HepG2 (cell line): ENCODE measurements around the gene SLAMF8. TPM values are rescaled to one million over a fixed set of nuclear protein-coding genes. Genes with fewer than 3 reads are reported as not detected.

Experiments
- ATAC-seq: fragments of 200-7000 bp; cut with Tn5 transposase; 3 replicates; pipeline ENCODE4 v1.9.1; 2020; ENCODE audit warnings: mild to moderate bottlenecking, moderate library complexity
- BruUV-seq: library from RNA; stranded (reverse); fragments of 400-500 nt; replicated peaks from 2 replicates; lab custom pipeline; 2021; lab: Mats Ljungman, UMichigan
- CTCF ChIA-PET: fragments of 300-600 bp; formaldehyde crosslinking; extraction: SDS; loops from one replicate; lab custom pipeline; 2021; ENCODE audit warnings: low total read pairs, inconsistent platforms, low intra/inter-chr PET ratio; lab: Yijun Ruan, JAX
- POLR2A ChIA-PET: fragments of 350-600 bp; sonication (Branson Sonifier 250); formaldehyde crosslinking; loops from one replicate; lab custom pipeline; 2020; ENCODE audit warnings: antibody characterized with exemption, inconsistent platforms; lab: Yijun Ruan, JAX
- DNase-seq: peaks from one replicate; pipeline ENCODE4 v3.0.0-alpha.2; 2015; ENCODE audit warnings: low spot score
- FAIRE-seq: peaks from 3 replicates; lab custom pipeline; 2011; peaks lifted over from hg19 to GRCh38; lab: Jason Lieb, UNC
- H2AFZ ChIP-seq: one replicate; pipeline ENCODE4 v1.6.1; 2011; ENCODE audit warnings: low read length, inconsistent platforms
- H3K27ac ChIP-seq: fragments of 300-600 bp; 3 replicates; pipeline ENCODE4 v1.8.0; 2011; ENCODE audit warnings: mixed run types, mild to moderate bottlenecking, mixed read lengths, low read length, inconsistent platforms; ENCODE audit not compliant: insufficient read depth; ENCODE audit errors: extremely low read length
- H3K27me3 ChIP-seq, 2 experiments: fragments of 200-600 bp in 1 of 2; 2 replicates in 1 of 2; 3 replicates in 1 of 2; pipeline versions ENCODE4 v1.6.0 to v1.8.0; 2011; ENCODE audit warnings: low read length in 2 of 2, mild to moderate bottlenecking in 2 of 2, moderate library complexity in 2 of 2, inconsistent platforms in 1 of 2; ENCODE audit not compliant: insufficient read depth in 2 of 2, control insufficient read depth in 1 of 2
- H3K36me3 ChIP-seq, 2 experiments: fragments of 200-600 bp in 1 of 2; replicated peaks in 1 of 2; 2 replicates in 1 of 2; 3 replicates in 1 of 2; pipeline versions ENCODE4 v1.5.1 to v1.8.0; 2011; ENCODE audit warnings: low read length in 2 of 2, inconsistent platforms in 1 of 2; ENCODE audit not compliant: insufficient read depth in 2 of 2, control insufficient read depth in 1 of 2
- H3K4me1 ChIP-seq: 2 replicates; pipeline ENCODE4 v1.5.1; 2012; ENCODE audit warnings: low read length, inconsistent platforms; ENCODE audit not compliant: insufficient read depth
- H3K4me2 ChIP-seq: 2 replicates; pipeline ENCODE4 v1.6.0; 2011; ENCODE audit warnings: low read depth, low read length, inconsistent platforms
- H3K4me3 ChIP-seq, 3 experiments: fragments of 200-600 bp in 1 of 3; sonication (generic), shearing (Covaris generic) in 1 of 3; replicated peaks in 1 of 3; 2 replicates each; pipeline ENCODE4 v1.5.1; 2011 to 2016; ENCODE audit warnings: low read length in 3 of 3, inconsistent platforms in 2 of 3, low read depth in 2 of 3, mild to moderate bottlenecking in 2 of 3, control low read depth in 1 of 3, mixed read lengths in 1 of 3; ENCODE audit not compliant: insufficient read depth in 1 of 3
- H3K79me2 ChIP-seq: one replicate; pipeline ENCODE4 v1.6.1; 2011; ENCODE audit warnings: low read length, inconsistent platforms; ENCODE audit not compliant: insufficient read depth
- H3K9ac ChIP-seq: 2 replicates; pipeline ENCODE4 v1.6.0; 2011; ENCODE audit warnings: mild to moderate bottlenecking, low read depth, low read length, inconsistent platforms; ENCODE audit not compliant: insufficient read depth
- H3K9me3 ChIP-seq: 2 replicates; pipeline ENCODE4 v1.5.1; 2012; ENCODE audit warnings: mild to moderate bottlenecking, low read length
- H4K20me1 ChIP-seq: 2 replicates; pipeline ENCODE4 v1.6.0; 2011; ENCODE audit warnings: inconsistent platforms, mild to moderate bottlenecking, low read length, moderate library complexity; ENCODE audit not compliant: insufficient read depth
- CBFB ChIP-seq: sonication (generic); formaldehyde crosslinking; IDR thresholded peaks from 2 replicates; pipeline ENCODE4 v1.4.0; 2020; ENCODE audit warnings: missing genetic modification reagents
- CC2D1A ChIP-seq: sonication (generic); formaldehyde crosslinking; IDR thresholded peaks from 2 replicates; pipeline ENCODE4 v1.8.1; 2023; ENCODE audit warnings: mild to moderate bottlenecking, missing genetic modification reagents
- CEBPG ChIP-seq: IDR thresholded peaks from 2 replicates; pipeline ENCODE4 v1.6.1; 2016
- FIP1L1 ChIP-seq: fragments of 200-400 bp; formaldehyde crosslinking; IDR thresholded peaks from 2 replicates; pipeline ENCODE4 v1.6.1; 2018; ENCODE audit warnings: low read depth, mild to moderate bottlenecking, low read length, moderate library complexity, borderline replicate concordance; ENCODE audit not compliant: insufficient read depth
- FOXA3 ChIP-seq: IDR thresholded peaks from 2 replicates; pipeline ENCODE4 v1.6.1; 2016; ENCODE audit warnings: missing genetic modification reagents, missing compliant biosample characterization
- GABPB1 ChIP-seq: IDR thresholded peaks from 2 replicates; pipeline ENCODE4 v1.6.1; 2016; ENCODE audit warnings: mild to moderate bottlenecking, missing genetic modification reagents, moderate library complexity, missing compliant biosample characterization
- HCFC1 ChIP-seq: fragments of 150-350 bp; IDR thresholded peaks from 2 replicates; pipeline ENCODE4 v1.6.1; 2014; ENCODE audit warnings: low read depth, low read length
- MEF2D ChIP-seq: sonication (generic); formaldehyde crosslinking; IDR thresholded peaks from 2 replicates; pipeline ENCODE4 v1.5.1; 2020; ENCODE audit warnings: mild to moderate bottlenecking, missing genetic modification reagents
- NFKB2 ChIP-seq: sonication (generic); formaldehyde crosslinking; IDR thresholded peaks from 2 replicates; pipeline ENCODE4 v1.4.0; 2020; ENCODE audit warnings: missing genetic modification reagents, borderline replicate concordance
- NR2F2 ChIP-seq: IDR thresholded peaks from 2 replicates; pipeline ENCODE4 v1.6.1; 2012; ENCODE audit warnings: low read depth, inconsistent platforms, borderline replicate concordance
- POLR2AphosphoS5 ChIP-seq: IDR thresholded peaks from 2 replicates; pipeline ENCODE4 v1.6.1; 2012; ENCODE audit warnings: low read depth, low read length
- RARG ChIP-seq: sonication (generic); formaldehyde crosslinking; IDR thresholded peaks from 2 replicates; pipeline ENCODE4 v1.4.0; 2020; ENCODE audit warnings: low read depth, mild to moderate bottlenecking, missing genetic modification reagents
- SOX5 ChIP-seq: IDR thresholded peaks from 2 replicates; pipeline ENCODE4 v1.6.1; 2016; ENCODE audit warnings: borderline replicate concordance
- TCF7L2 ChIP-seq: IDR thresholded peaks from 2 replicates; pipeline ENCODE4 v1.6.1; 2011; ENCODE audit warnings: mild to moderate bottlenecking, low read depth, low read length, moderate library complexity
- TEAD2 ChIP-seq: sonication (generic); formaldehyde crosslinking; IDR thresholded peaks from 2 replicates; pipeline ENCODE4 v1.9.0; 2021; ENCODE audit warnings: missing genetic modification reagents
- TP53 ChIP-seq: sonication (generic); formaldehyde crosslinking; conservative IDR thresholded peaks from 2 replicates; pipeline ENCODE4 v1.4.0; 2020; ENCODE audit warnings: missing genetic modification reagents
- TSC22D2 ChIP-seq: sonication (generic); formaldehyde crosslinking; IDR thresholded peaks from 2 replicates; pipeline ENCODE4 v1.5.1; 2020; ENCODE audit warnings: missing genetic modification reagents, mild to moderate bottlenecking, borderline replicate concordance
- ZBTB7B ChIP-seq: sonication (generic); formaldehyde crosslinking; IDR thresholded peaks from 2 replicates; pipeline ENCODE4 v1.4.0; 2020; ENCODE audit warnings: missing genetic modification reagents
- ZC3H4 ChIP-seq: sonication (generic); formaldehyde crosslinking; IDR thresholded peaks from 2 replicates; pipeline ENCODE4 v1.4.0; 2020; ENCODE audit warnings: missing genetic modification reagents, borderline replicate concordance
- ZNF34 ChIP-seq: sonication (generic); formaldehyde crosslinking; IDR thresholded peaks from 2 replicates; pipeline ENCODE4 v1.4.0; 2020; ENCODE audit warnings: mild to moderate bottlenecking, missing genetic modification reagents, borderline replicate concordance
- ZNF430 ChIP-seq: sonication (generic); formaldehyde crosslinking; IDR thresholded peaks from 2 replicates; pipeline ENCODE4 v1.9.0; 2021; ENCODE audit warnings: mild to moderate bottlenecking, missing genetic modification reagents
- ZNF530 ChIP-seq: sonication (generic); formaldehyde crosslinking; IDR thresholded peaks from 2 replicates; pipeline ENCODE4 v1.5.0; 2020; ENCODE audit warnings: low read depth, mild to moderate bottlenecking, missing genetic modification reagents
- ZNF570 ChIP-seq: sonication (generic); formaldehyde crosslinking; IDR thresholded peaks from 2 replicates; pipeline ENCODE4 v1.4.0; 2020; ENCODE audit warnings: mild to moderate bottlenecking, missing genetic modification reagents, borderline replicate concordance
- ZNF749 ChIP-seq: sonication (generic); formaldehyde crosslinking; IDR thresholded peaks from 2 replicates; pipeline ENCODE4 v1.8.0; 2022; ENCODE audit warnings: mild to moderate bottlenecking, missing genetic modification reagents, moderate library complexity, borderline replicate concordance
- ZNF781 ChIP-seq: sonication (generic); formaldehyde crosslinking; IDR thresholded peaks from 2 replicates; pipeline ENCODE4 v1.5.1; 2020; ENCODE audit warnings: borderline replicate concordance, mild to moderate bottlenecking, missing genetic modification reagents; ENCODE audit errors: not compliant biosample characterization
- ZZZ3 ChIP-seq: sonication (generic); formaldehyde crosslinking; IDR thresholded peaks from 2 replicates; pipeline ENCODE4 v1.4.0; 2020; ENCODE audit warnings: missing genetic modification reagents, mild to moderate bottlenecking, borderline replicate concordance
- WGBS: methylation state at CpG from one replicate; pipeline ENCODE4 v1.1.6; 2017; ENCODE audit warnings: low lambda C conversion rate; 5-methylcytosine and 5-hydroxymethylcytosine counted together
- in situ Hi-C: cut with HindIII; loops from 2 replicates; pipeline ENCODE4 v1.10.0; 2017; ENCODE audit warnings: low pct_unique_long_range_greater_than_20kb; ENCODE audit not compliant: extremely low pct_ligation_motif_present
- intact Hi-C: fragments of 100-400 bp; cut with micrococcal nuclease; formaldehyde crosslinking; loops from one replicate; pipeline ENCODE4 v1.10.0; 2022; ENCODE audit not compliant: unreplicated experiment
- polyA plus RNA-seq, 8 experiments: library from polyadenylated mRNA; depleted of rRNA in 3 of 8; stranded (reverse) in 7 of 8; unstranded in 1 of 8; fragments of >200 nt; fragmentation: Illumina TruSeq in 4 of 8; extraction: Trizol in 4 of 8; gene quantifications; 2 replicates each; pipeline versions ENCODE4 v1.2.1 to v1.2.3, GENCODE V29; 2011 to 2016; ENCODE audit warnings: low read depth in 4 of 8, missing spikeins in 1 of 8, mixed read lengths in 1 of 8; ENCODE audit not compliant: insufficient read depth in 1 of 8
- total RNA-seq, 5 experiments: library from RNA; depleted of rRNA; stranded (reverse); fragments of >200 nt; fragmentation: Illumina TruSeq; extraction: Trizol; gene quantifications; 2 replicates each; pipeline ENCODE4 v1.2.3, GENCODE V29; 2016; ENCODE audit warnings: low read depth in 1 of 5
- TF ChIP-seq, protein P1 (sequence below): sonication (generic); formaldehyde crosslinking; IDR thresholded peaks from 2 replicates; pipeline ENCODE4 v1.5.0; 2020; ENCODE audit warnings: missing genetic modification reagents

Gene SLAMF8
- total and polyA plus RNA-seq, 2 of the 13 experiments (the other 11 are each of a cell fraction or from before 2014, with no cell fraction given), result not detected

DNA sequence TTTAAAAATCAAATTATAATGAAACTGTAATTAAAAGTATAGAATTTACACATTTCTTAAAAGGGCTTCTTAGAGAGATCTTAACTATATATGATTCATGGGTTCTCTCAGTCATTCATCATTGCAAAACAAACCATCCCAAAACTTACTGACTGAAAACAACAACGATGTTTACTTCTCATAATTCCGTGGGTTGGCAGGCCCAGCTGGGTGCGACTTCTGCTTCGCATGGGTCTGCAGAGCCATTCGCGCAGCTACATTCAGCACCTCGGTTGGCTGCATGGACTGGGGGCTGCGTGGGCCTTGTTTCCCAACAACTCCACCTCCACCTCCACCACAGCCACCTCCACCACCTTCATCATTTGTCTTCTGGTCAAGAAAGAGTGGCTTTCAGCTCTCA, 4.0 kb downstream of the SLAMF8 start (continued):
- no peak for TF ChIP-seq CEBPG (CRISPR knock-in tag)
- TF ChIP-seq SOX5, result no peak
- TF ChIP-seq MEF2D (CRISPR knock-in tag), result no peak
- no peak for TF ChIP-seq GABPB1 (CRISPR knock-in tag)
- TF ChIP-seq ZNF781 (CRISPR knock-in tag), result no peak
- TF ChIP-seq NFKB2 (CRISPR knock-in tag), result no peak
- TF ChIP-seq TCF7L2, result no peak
- no peak for TF ChIP-seq ZNF430 (CRISPR knock-in tag)
- no peak for TF ChIP-seq FIP1L1
- no peak for TF ChIP-seq CBFB
- no peak for TF ChIP-seq ZNF34 (CRISPR knock-in tag)

GRCh38 chr1:159831412-159832141, 4.9 kb downstream of the SLAMF8 start:
- WGBS, result 18% methylated on average over 7 of the region's 7 CpGs
- Histone ChIP-seq H3K9ac (no peak overlapping the region), H3K36me3 (no peaks in the 10 kb centered on the region), H4K20me1 (no peaks in the 10 kb centered on the region), H3K79me2 (no peaks in the 10 kb centered on the region), H2AFZ (no peak overlapping the region), H3K4me1 (no peaks in the 10 kb centered on the region)
- in situ Hi-C loops, result no loop called here
- no peak for FAIRE-seq
- BruUV-seq, result no TSS peak
- CTCF ChIA-PET, result no interaction called here
- TF ChIP-seq ZZZ3 (no peak), POLR2AphosphoS5 (no peak), HCFC1 (no peak), TP53 (CRISPR knock-in tag) (no peak), ZNF570 (CRISPR knock-in tag) (no peak), RARG (CRISPR knock-in tag) (no peak), ZNF530 (CRISPR knock-in tag) (no peak), TEAD2 (CRISPR knock-in tag) (no peak), ZBTB7B (no peak), ZC3H4 (no peak), CC2D1A (CRISPR knock-in tag) (no peak), ZNF749 (CRISPR knock-in tag) (no peak), FOXA3 (CRISPR knock-in tag) (no peak), TSC22D2 (CRISPR knock-in tag) (no peak), NR2F2 (no peak)
- TF ChIP-seq, protein P1, sequence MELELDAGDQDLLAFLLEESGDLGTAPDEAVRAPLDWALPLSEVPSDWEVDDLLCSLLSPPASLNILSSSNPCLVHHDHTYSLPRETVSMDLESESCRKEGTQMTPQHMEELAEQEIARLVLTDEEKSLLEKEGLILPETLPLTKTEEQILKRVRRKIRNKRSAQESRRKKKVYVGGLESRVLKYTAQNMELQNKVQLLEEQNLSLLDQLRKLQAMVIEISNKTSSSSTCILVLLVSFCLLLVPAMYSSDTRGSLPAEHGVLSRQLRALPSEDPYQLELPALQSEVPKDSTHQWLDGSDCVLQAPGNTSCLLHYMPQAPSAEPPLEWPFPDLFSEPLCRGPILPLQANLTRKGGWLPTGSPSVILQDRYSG (CRISPR knock-in tag), result no peak
- TF ChIP-seq, all 625 proteins: peak for 0
- H3K27ac ChIP-seq, result no peak overlapping the region
- POLR2A ChIA-PET, result no interaction called here
- intact Hi-C loops, result no loop called here
- ATAC-seq (no peak), DNase-seq (no peak)
- peaks cover 3 to 12% of the 10 kb centered on the region in 2 experiments; a peak in 4 of 5 replicates for H3K27me3 ChIP-seq
- no peak overlapping the region for H3K4me2 ChIP-seq
- H3K9me3 ChIP-seq, result no peaks in the 10 kb centered on the region
- no peak overlapping the region for H3K4me3 ChIP-seq
